B cell (primary cell): ENCODE data around the gene NRN1L. TPM values are rescaled to one million over a fixed set of nuclear protein-coding genes. Genes with fewer than 3 reads are reported as not detected.

Experiments
- polyA plus RNA-seq: library from polyadenylated mRNA; depleted of rRNA; stranded (reverse); fragments of >200 nt; gene quantifications from 2 replicates; pipeline ENCODE4 v1.2.3, GENCODE V29; 2012
- small RNA-seq: library from RNA; depleted of rRNA; stranded (forward); fragments of <200 nt; gene quantifications from one replicate; pipeline ENCODE3, GENCODE V24; 2012; ENCODE audit warnings: low replicate concordance, low read depth; ENCODE audit not compliant: insufficient read length
- total RNA-seq, 2 donors: library from RNA; stranded (reverse); fragments of 120-200 nt in 1 of 2; gene quantifications; 1 replicate in 1 of 2; 2 replicates in 1 of 2; pipeline versions ENCODE4 v1.2.3 to v1.2.4, GENCODE V29; 2013 to 2022

Gene NRN1L
- total and polyA plus RNA-seq, 2 donors (not counting 1 experiment from before 2014, with no cell fraction given) = 2.1 to 4.1 TPM

Small RNAs within 50 kb of the gene (small RNA-seq; reads per million reads assigned to genes)
- not detected for gene AC040162.2
- gene NRN1L = not detected

Other genes with a start within 250 kb of the NRN1L start
- 167 and 170 TPM in 2 replicates for gene CARMIL2, start 239.7 kb upstream of the NRN1L start, total RNA-seq
- gene CARMIL2, start 239.7 kb upstream of the NRN1L start, polyA plus RNA-seq = 169 and 235 TPM in 2 replicates
- gene ACD, start 224.6 kb upstream of the NRN1L start, total RNA-seq = 47.6 and 58.1 TPM in 2 replicates
- 60.2 and 71.4 TPM in 2 replicates for gene ACD, start 224.6 kb upstream of the NRN1L start, polyA plus RNA-seq
- 13.6 and 14.8 TPM in 2 replicates for gene PARD6A, start 223.9 kb upstream of the NRN1L start, total RNA-seq
- 7.9 and 15.9 TPM in 2 replicates for gene PARD6A, start 223.9 kb upstream of the NRN1L start, polyA plus RNA-seq
- gene ENKD1, start 218.1 kb upstream of the NRN1L start, total RNA-seq = 12.8 and 14.3 TPM in 2 replicates
- gene ENKD1, start 218.1 kb upstream of the NRN1L start, polyA plus RNA-seq = 12.6 and 13.3 TPM in 2 replicates
- 8.7 and 9.9 TPM in 2 replicates for gene C16orf86, start 218.1 kb upstream of the NRN1L start, total RNA-seq
- 13.3 and 18.0 TPM in 2 replicates for gene C16orf86, start 218.1 kb upstream of the NRN1L start, polyA plus RNA-seq
- 18.1 and 18.2 TPM in 2 replicates for gene GFOD2, start 165.6 kb upstream of the NRN1L start, total RNA-seq
- gene GFOD2, start 165.6 kb upstream of the NRN1L start, polyA plus RNA-seq = 9.5 and 11.9 TPM in 2 replicates
- gene RANBP10, start 78.3 kb upstream of the NRN1L start, total RNA-seq = 32.2 and 33.1 TPM in 2 replicates
- 26.8 and 29.0 TPM in 2 replicates for gene RANBP10, start 78.3 kb upstream of the NRN1L start, polyA plus RNA-seq
- 1.1 and 1.2 TPM in 2 replicates for gene TSNAXIP1, start 78.0 kb upstream of the NRN1L start, total RNA-seq
- gene TSNAXIP1, start 78.0 kb upstream of the NRN1L start, polyA plus RNA-seq = 0.97 and 1.2 TPM in 2 replicates
- 42.7 and 44.0 TPM in 2 replicates for gene THAP11, start 42.6 kb upstream of the NRN1L start, total RNA-seq
- 12.0 and 24.4 TPM in 2 replicates for gene THAP11, start 42.6 kb upstream of the NRN1L start, polyA plus RNA-seq
- 42.8 and 50.1 TPM in 2 replicates for gene NUTF2, start 38.0 kb upstream of the NRN1L start, total RNA-seq
- 39.6 and 87.3 TPM in 2 replicates for gene NUTF2, start 38.0 kb upstream of the NRN1L start, polyA plus RNA-seq
- gene CENPT, start 37.2 kb upstream of the NRN1L start, total RNA-seq = 75.0 and 82.7 TPM in 2 replicates
- 165 and 169 TPM in 2 replicates for gene CENPT, start 37.2 kb upstream of the NRN1L start, polyA plus RNA-seq
- 83.3 and 95.1 TPM in 2 replicates for gene EDC4, start 11.8 kb upstream of the NRN1L start, total RNA-seq
- gene EDC4, start 11.8 kb upstream of the NRN1L start, polyA plus RNA-seq = 84.5 and 92.0 TPM in 2 replicates
- 29.1 TPM in 2 replicates for gene PSKH1, start 8.4 kb downstream of the NRN1L start, total RNA-seq
- 13.0 and 20.1 TPM in 2 replicates for gene PSKH1, start 8.4 kb downstream of the NRN1L start, polyA plus RNA-seq
- 5.8 and 8.1 TPM in 2 replicates for gene CTRL, start 47.0 kb downstream of the NRN1L start, total RNA-seq
- 17.8 and 19.0 TPM in 2 replicates for gene CTRL, start 47.0 kb downstream of the NRN1L start, polyA plus RNA-seq
- gene PSMB10, start 52.0 kb downstream of the NRN1L start, total RNA-seq = 167 and 176 TPM in 2 replicates
- 127 and 176 TPM in 2 replicates for gene PSMB10, start 52.0 kb downstream of the NRN1L start, polyA plus RNA-seq
- 12.4 and 16.3 TPM in 2 replicates for gene LCAT, start 59.2 kb downstream of the NRN1L start, total RNA-seq
- 7.6 and 9.3 TPM in 2 replicates for gene LCAT, start 59.2 kb downstream of the NRN1L start, polyA plus RNA-seq
- 42.2 and 43.8 TPM in 2 replicates for gene SLC12A4, start 83.8 kb downstream of the NRN1L start, total RNA-seq
- 20.2 and 34.0 TPM in 2 replicates for gene SLC12A4, start 83.8 kb downstream of the NRN1L start, polyA plus RNA-seq
- 2.0 and 2.6 TPM in 2 replicates for gene DPEP3, start 95.6 kb downstream of the NRN1L start, total RNA-seq
- gene DPEP3, start 95.6 kb downstream of the NRN1L start, polyA plus RNA-seq = 1.9 and 3.1 TPM in 2 replicates
- 122 and 123 TPM in 2 replicates for gene DPEP2, start 114.6 kb downstream of the NRN1L start, total RNA-seq
- 150 and 169 TPM in 2 replicates for gene DPEP2, start 114.6 kb downstream of the NRN1L start, polyA plus RNA-seq
- gene DPEP2NB, start 131.0 kb downstream of the NRN1L start, total RNA-seq = not detected in 2 replicates
- not detected in 2 replicates for gene DPEP2NB, start 131.0 kb downstream of the NRN1L start, polyA plus RNA-seq
- gene DDX28, start 138.3 kb downstream of the NRN1L start, total RNA-seq = 19.2 and 20.2 TPM in 2 replicates
- gene DDX28, start 138.3 kb downstream of the NRN1L start, polyA plus RNA-seq = 6.4 and 8.0 TPM in 2 replicates
- 61.1 and 69.1 TPM in 2 replicates for gene DUS2, start 138.4 kb downstream of the NRN1L start, total RNA-seq
- 93.0 and 98.9 TPM in 2 replicates for gene DUS2, start 138.4 kb downstream of the NRN1L start, polyA plus RNA-seq
- 115 TPM in 2 replicates for gene NFATC3, start 200.5 kb downstream of the NRN1L start, total RNA-seq
- gene NFATC3, start 200.5 kb downstream of the NRN1L start, polyA plus RNA-seq = 33.4 and 42.7 TPM in 2 replicates